ENCODE measurements around the gene MTUS2.

The MTUS2 gene

GRCh38 chr13:29115842-29116241 is 295.7 kb downstream of the MTUS2 start:
- DNase-seq: no peak

- no peak for DNase-seq
These were observed 297.5 kb downstream of the MTUS2 start for GRCh38 chr13:29117663-29118062.

- DNase-seq: no peak
These were observed 298.3 kb downstream of the MTUS2 start for GRCh38 chr13:29118471-29118870.

- DNase-seq: no peak
These were observed 305.2 kb downstream of the MTUS2 start for GRCh38 chr13:29125191-29125933.

GRCh38 chr13:29125934-29126424 is 305.8 kb downstream of the MTUS2 start:
- no peak for DNase-seq

GRCh38 chr13:29129616-29130015 is 309.5 kb downstream of the MTUS2 start:
- DNase-seq: no peak

GRCh38 chr13:29131159-29131558 is 311.0 kb downstream of the MTUS2 start:
- DNase-seq: no peak

- DNase-seq: no peak
These were observed 311.9 kb downstream of the MTUS2 start for GRCh38 chr13:29131881-29132668.

- DNase-seq: no peak
These were observed 316.2 kb downstream of the MTUS2 start for GRCh38 chr13:29136341-29136740.

GRCh38 chr13:29137016-29137415 is 316.9 kb downstream of the MTUS2 start:
- no peak for DNase-seq

GRCh38 chr13:29137995-29138394 is 317.9 kb downstream of the MTUS2 start:
- no peak for DNase-seq

- no peak for DNase-seq
These were observed 320.1 kb downstream of the MTUS2 start for GRCh38 chr13:29140277-29140676.

GRCh38 chr13:29143847-29144246 is 323.7 kb downstream of the MTUS2 start:
- DNase-seq: no peak

GRCh38 chr13:29154390-29154789 is 334.3 kb downstream of the MTUS2 start:
- no peak for DNase-seq

GRCh38 chr13:29156136-29156535 is 336.0 kb downstream of the MTUS2 start:
- DNase-seq: no peak

GRCh38 chr13:29159871-29160270 is 339.7 kb downstream of the MTUS2 start:
- DNase-seq: no peak

GRCh38 chr13:29160862-29161261 is 340.7 kb downstream of the MTUS2 start:
- DNase-seq: no peak

GRCh38 chr13:29161676-29162075 is 341.5 kb downstream of the MTUS2 start:
- DNase-seq: no peak

- no peak for DNase-seq
These were observed 342.6 kb downstream of the MTUS2 start for GRCh38 chr13:29162638-29163235.

- DNase-seq: no peak
These were observed 344.0 kb downstream of the MTUS2 start for GRCh38 chr13:29164116-29164515.

- DNase-seq: no peak
These were observed 345.1 kb downstream of the MTUS2 start for GRCh38 chr13:29165216-29165615.

- no peak for DNase-seq
These were observed 345.7 kb downstream of the MTUS2 start for GRCh38 chr13:29165840-29166239.

GRCh38 chr13:29170436-29171082 is 350.4 kb downstream of the MTUS2 start:
- no peak for DNase-seq
